Measurements from ENCODE around the gene KRTAP27-1. TPM values are rescaled to one million over a fixed set of nuclear protein-coding genes. Genes with fewer than 3 reads are reported as not detected.

The KRTAP27-1 gene, protein sequence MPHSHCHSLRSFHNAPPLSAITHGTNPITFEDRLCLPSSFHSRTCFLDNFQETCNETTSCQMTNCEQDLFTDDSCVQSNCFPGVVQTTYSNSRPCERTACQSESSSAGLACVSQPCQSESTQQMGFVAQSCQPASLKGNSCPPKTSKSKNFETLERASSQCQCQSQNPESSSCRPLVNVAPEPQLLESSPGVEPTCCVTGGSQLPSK
- not detected for total RNA-seq
- long read RNA-seq, donor 1: 0 reads
- long read RNA-seq, donor 2: 0 reads

GRCh38 chr21:30337276-30337744 lies at the start of gene KRTAP27-1:
Gene KRTAP27-1, minus strand, starts transcription at chr21:30337694. Its CDS starts 26 bp downstream, at chr21:30337668.
- intact Hi-C loops (cut with DNase I): no loop called here
- DNase-seq (ENCODE audit: low spot score): no peak

GRCh38 chr21:30382201-30382600 lies 44.7 kb upstream of the KRTAP27-1 start:
- intact Hi-C loops (cut with DNase I): no loop called here

DNA sequence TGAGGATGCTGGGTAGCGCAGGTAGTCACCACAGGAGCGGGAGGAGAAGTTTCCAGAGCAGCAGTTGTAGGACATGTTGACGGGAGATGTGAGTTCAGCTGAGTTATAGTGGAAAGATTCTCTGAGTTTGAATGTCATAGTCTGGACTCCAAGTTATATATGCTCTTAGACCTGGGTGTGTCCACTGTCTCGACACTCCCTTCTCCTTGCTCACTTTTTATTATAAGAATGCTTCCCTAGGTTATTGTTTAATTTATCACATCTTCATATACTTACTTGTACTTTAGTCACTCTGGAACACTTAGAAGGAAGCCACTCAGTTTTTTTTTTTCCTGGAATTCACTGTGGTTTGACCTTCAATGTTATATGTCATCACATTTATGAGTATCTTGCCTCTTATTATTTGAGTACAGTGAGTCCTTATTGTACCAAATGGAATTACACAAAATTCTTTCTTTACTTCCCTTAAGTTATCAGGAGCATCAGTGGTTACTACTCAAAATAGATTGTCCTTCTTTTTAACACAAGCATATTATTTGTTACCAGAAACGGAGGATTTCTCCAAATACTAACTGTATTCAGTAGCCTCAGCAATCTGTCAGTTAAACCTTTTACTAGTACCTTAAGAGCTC lies 34.8 kb upstream of the KRTAP27-1 start, which contains the start of gene KRTAP13-2:
KRTAP13-2 (minus strand) TSS at position 133 of the 632 bp plus-strand sequence; CDS start at position 75, 58 bp downstream.
- no peak for DNase-seq (ENCODE audit: low spot score)
- intact Hi-C loops (cut with DNase I): no loop called here

More at GRCh38 chr21:30382201-30382600, 44.7 kb upstream of the KRTAP27-1 start:
- DNase-seq (ENCODE audit: low spot score): no peak

DNA sequence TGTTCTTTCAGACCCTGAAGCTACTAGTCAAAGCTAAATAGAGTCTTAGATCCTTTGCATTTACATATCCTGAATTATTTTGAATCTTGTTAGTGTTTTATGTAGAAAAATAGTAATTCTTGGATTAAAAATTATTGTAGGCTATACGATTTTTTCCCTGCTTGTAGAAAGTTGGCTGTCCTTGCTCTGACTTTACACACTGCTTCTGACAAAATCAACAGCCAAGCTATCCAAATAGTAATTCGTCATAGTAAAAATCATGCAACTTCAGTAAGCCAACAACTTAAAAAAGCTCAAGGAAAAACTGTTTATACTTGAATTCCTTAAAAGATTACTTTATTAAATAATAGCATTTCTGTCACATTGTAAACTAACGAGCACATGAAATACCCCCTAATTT lies 18.4 kb upstream of the KRTAP27-1 start:
- DNase-seq (ENCODE audit: low spot score): no peak
- intact Hi-C loops (cut with DNase I): no loop called here

GRCh38 chr21:30354308-30355005 lies 17.0 kb upstream of the KRTAP27-1 start:
- DNase-seq (ENCODE audit: low spot score): no peak
- intact Hi-C loops (cut with DNase I): no loop called here

DNA sequence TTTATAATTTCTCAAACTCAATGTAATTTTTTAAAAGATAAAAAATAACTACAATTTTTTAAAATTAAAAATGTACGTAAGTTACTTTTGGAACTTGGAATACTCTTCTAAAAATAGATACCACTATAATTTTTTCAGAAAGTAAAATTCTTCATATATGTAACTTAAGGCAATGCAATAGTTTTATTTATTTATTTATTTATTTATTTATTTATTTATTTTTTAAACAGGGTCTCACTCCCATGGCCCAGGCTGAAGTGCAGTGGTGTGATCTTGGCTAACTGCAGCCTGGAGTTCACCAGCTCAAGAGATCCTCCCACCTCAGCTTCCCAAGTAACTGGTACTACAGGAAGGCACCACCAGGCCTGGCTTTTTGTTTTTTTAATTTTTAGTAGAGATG lies 14.0 kb upstream of the KRTAP27-1 start:
- intact Hi-C loops (cut with DNase I): no loop called here
- no peak for DNase-seq (ENCODE audit: low spot score)

GRCh38 chr21:30349572-30349971 lies 12.1 kb upstream of the KRTAP27-1 start:
- intact Hi-C loops (cut with DNase I): no loop called here
- DNase-seq (ENCODE audit: low spot score): no peak

DNA sequence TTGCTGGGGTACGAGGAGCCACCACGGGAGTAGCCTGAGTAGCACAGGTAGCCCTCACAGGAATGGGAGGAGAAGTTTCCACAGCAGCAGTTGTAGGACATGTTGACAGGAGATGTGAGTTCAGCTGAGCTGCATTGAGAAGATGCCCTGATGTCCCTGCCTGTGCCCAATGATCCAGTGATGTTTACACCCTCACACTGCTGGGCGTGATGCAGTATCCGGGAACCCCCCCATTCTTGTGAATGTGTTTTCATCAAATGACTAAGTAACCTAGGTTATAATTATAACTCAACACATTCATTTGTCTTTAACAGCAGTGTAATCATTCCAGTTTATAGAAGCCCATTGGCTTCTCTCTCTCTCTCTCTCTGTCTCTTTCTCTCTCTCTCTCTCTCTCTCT lies 11.0 kb upstream of the KRTAP27-1 start, which contains the start of gene KRTAP23-1:
KRTAP23-1 (minus strand) TSS at position 101 of the 400 bp plus-strand sequence; CDS start at position 101, 0 bp downstream.
- DNase-seq (ENCODE audit: low spot score): no peak
- intact Hi-C loops (cut with DNase I): no loop called here

DNA sequence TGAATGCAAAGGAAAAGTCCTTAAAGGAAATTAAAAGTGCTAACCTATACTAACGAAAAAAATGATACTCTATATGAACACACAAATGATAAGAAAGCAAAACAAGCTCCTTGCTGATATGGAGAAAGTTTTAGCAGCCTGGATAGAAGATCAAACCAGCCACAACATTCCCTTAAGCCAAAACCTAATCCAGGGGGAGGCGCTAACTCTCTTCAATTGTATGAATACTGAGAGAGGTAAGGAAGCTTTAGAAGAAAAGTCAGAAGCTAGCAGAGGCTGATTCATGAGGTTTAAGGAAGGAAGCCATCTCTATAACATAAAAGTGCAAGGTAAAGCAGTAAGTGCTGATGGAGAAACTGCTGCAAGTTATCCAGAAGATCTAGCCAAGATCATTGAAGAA lies 7.5 kb upstream of the KRTAP27-1 start:
- DNase-seq (ENCODE audit: low spot score): no peak
- intact Hi-C loops (cut with DNase I): no loop called here

DNA sequence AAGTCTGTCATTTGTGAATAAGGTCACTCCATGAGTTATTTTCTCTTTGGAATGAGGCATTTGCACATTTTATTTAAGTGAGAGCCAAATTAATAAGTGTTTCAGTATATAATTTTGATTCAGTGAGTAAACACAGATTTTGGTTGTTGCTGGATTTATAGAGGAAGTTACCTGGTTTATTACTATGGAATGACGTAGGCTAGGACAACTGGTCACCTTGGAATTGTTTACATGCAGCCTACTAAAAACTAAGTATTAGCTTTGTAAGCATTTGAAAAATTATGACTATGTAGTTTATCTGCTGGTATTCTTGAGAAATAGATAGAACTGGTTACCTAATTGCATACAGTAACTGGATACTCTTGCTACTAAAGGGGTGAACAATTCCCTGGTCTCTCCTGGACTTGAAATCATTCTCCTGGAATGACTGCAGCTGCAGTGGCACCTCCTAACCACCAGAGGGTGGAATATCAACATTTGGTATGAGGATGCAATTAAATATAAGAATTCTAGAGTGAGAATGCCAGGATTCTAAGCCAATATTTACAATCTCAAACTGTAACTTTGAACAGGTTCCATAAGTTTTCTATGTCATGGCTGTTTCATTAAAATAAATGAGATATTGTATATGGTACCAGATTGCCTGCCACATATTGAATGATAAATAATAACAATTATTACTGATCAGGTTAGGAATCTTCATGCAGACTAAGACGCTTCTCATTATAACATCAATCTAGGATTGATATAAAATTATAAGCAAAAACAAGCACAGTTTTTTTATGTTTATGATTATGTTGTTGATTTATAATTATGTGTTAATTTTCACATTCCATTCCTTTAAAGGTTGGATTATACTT lies 3.5 kb upstream of the KRTAP27-1 start:
- DNase-seq (ENCODE audit: low spot score): no peak
- intact Hi-C loops (cut with DNase I): no loop called here

- intact Hi-C loops (cut with DNase I): no loop called here
- no peak for DNase-seq (ENCODE audit: low spot score)
Measured at GRCh38 chr21:30338717-30339116, 1.2 kb upstream of the KRTAP27-1 start.

GRCh38 chr21:30337772-30338171 lies 278 bp upstream of the KRTAP27-1 start:
- no peak for DNase-seq (ENCODE audit: low spot score)

GRCh38 chr21:30336596-30336995 lies 898 bp downstream of the KRTAP27-1 start:
- intact Hi-C loops (cut with DNase I): no loop called here
- no peak for DNase-seq (ENCODE audit: low spot score)

More at GRCh38 chr21:30337772-30338171, 278 bp upstream of the KRTAP27-1 start:
- intact Hi-C loops (cut with DNase I): no loop called here

DNA sequence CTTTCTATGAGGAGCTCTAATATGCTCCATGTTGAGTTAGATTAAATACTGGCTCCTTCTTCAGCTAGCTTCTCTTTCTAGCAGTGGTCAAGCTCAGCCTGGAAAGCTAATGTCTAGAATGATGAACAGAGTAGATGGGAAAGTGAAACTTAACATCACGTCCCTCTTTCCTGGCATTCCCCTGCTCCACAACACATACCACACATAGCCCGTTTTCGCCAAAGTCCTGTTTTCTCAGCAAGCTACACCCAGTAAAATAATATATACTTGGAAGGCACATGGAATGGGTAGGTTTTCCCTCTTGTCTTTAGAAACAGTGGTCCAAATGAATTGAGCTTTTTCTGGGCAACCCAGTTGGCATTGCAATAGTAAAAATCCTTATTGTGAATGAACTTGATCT lies 3.8 kb downstream of the KRTAP27-1 start:
- DNase-seq (ENCODE audit: low spot score): no peak

DNA sequence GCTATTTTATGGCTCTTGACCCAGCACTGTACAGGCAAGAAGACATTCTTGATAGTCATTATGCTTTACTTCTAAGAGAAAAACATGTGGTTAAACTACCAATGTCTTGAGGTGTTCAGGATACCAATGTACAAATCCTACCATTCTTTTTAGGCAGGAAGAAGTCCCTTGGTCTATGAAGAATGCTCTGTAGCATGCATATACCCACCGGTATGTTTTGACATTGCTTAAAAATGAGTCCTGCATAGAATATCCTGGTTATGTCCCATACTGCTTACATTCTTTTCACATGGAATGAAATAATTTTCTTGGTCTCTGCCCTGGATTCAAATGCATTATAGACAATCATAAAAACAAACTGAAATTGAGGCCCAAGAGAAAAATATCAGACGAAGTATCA lies 4.8 kb downstream of the KRTAP27-1 start:
- intact Hi-C loops (cut with DNase I): no loop called here
- no peak for DNase-seq (ENCODE audit: low spot score)

More for the DNA sequence above, 3.8 kb downstream of the KRTAP27-1 start:
- intact Hi-C loops (cut with DNase I): no loop called here

- intact Hi-C loops (cut with DNase I): no loop called here
- DNase-seq (ENCODE audit: low spot score): no peak
Measured at GRCh38 chr21:30329203-30329875, 8.2 kb downstream of the KRTAP27-1 start.

GRCh38 chr21:30326390-30326789 lies 11.1 kb downstream of the KRTAP27-1 start:
- intact Hi-C loops (cut with DNase I): no loop called here
- DNase-seq (ENCODE audit: low spot score): no peak

GRCh38 chr21:30320215-30320614 lies 17.3 kb downstream of the KRTAP27-1 start, which contains the start of gene KRTAP26-1:
Gene KRTAP26-1, minus strand, starts transcription at chr21:30320315. Its CDS starts 280 bp downstream, at chr21:30320035.
- DNase-seq (ENCODE audit: low spot score): no peak
- intact Hi-C loops (cut with DNase I): no loop called here
